HG03045 (cell line): ENCODE results near the gene CD53.
"Not testable (repeated sequence)": the region's sequence is repeated elsewhere in the genome, so short reads cannot be mapped to it uniquely, and the experiment has no call there.

Experiments
- ATAC-seq: cut with Tn5 transposase; IDR thresholded peaks from one replicate; pipeline ENCODE4 v1.9.1; 2021; ENCODE audit warnings: mild to moderate bottlenecking, moderate library complexity; ENCODE audit not compliant: unreplicated experiment

Gene CD53

DNA sequence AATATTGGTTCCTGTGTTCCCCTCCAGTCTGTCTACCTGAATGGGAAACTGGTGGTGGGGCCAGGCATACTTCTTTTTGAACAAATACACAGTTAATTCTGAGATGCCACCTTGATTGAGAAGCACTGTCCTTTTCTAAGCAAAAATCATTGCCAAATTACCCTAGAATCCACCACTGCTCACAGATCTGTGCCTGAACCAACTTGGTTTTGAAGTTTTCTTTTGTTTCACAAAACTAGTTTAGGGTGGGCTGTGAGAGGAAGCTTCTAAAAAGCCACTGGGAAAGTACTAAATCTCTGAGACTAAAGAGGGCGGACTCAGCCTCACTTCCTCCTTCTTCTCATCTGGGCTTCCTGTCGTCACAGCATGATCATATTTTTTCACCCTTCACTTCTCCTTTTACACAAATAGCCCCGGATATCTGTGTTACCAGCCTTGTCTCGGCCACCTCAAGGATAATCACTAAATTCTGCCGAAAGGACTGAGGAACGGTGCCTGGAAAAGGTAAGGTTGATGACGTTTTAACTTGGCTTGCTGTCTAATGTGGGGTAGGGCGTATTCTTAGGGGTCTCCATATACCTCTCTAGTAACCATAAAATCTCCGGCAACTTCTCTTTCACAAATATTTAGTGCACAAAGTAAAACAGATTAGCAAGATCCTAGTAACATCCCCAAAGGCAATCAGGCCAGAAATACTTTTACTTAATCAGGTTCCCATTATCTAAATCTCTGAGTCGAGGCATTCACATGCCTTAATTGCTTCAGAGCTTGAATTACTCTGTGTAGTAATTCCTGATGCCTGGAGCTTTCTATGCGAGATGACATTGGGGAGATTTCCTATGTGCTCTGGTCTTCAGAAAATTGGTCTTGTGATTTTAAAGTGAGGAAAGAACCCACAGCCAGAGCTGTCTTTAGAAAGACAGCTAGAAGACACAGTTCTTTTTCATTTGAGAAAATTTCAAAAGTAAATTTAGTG lies at the start of gene CD53:
TSS of gene CD53 (plus strand) at position 404 of the 976 bp plus-strand sequence. CDS start 18,261 bp downstream, outside the sequence.
- ATAC-seq = peak; percentile 51

GRCh38 chr1:110824192-110824591 lies 48.8 kb upstream of the CD53 start:
- no peak for ATAC-seq

GRCh38 chr1:110829955-110830553 lies 42.9 kb upstream of the CD53 start:
- ATAC-seq = no peak

GRCh38 chr1:110833779-110834178 lies 39.2 kb upstream of the CD53 start:
- ATAC-seq = not testable (repeated sequence)

- ATAC-seq = no peak
Measured at GRCh38 chr1:110846861-110847260, 26.1 kb upstream of the CD53 start.

DNA sequence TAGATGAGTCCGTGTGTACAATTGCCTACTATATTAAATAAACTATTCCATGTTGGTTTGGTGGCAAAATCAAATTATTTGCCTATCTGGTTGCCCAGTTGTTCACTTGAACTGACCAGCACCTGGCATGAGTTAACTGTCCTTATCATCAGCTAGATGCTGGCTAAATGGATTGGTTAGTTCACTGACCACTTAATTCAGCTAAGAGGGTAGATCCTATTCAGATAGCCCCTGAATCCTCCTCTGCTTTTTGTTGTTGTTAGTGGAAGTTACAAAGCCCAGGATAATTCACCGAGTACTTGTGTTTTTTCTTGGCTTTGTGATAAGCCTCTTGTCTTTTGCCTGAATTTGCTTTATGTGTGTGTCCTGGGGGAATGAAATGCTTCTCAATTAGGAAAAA lies 22.8 kb upstream of the CD53 start:
- ATAC-seq = no peak

DNA sequence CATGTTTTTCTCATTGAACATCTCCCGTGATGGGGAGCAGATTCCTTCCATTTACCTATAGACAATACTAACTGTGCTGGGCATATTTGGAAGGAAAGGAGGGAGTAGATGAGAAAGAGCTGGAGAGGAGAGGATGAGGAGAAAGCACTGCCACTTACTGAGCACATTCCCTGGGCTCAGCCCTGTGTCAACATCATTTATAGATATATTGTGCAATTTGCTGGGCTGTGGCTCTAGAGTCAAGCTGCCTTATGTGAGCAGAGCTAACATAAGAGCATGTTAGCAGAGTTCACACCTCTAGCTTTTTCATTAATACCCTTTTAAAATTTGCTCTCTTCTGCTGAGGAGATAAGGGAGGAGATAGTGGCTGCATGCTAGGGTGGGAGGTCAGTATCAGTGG lies 22.3 kb upstream of the CD53 start:
- no peak for ATAC-seq

DNA sequence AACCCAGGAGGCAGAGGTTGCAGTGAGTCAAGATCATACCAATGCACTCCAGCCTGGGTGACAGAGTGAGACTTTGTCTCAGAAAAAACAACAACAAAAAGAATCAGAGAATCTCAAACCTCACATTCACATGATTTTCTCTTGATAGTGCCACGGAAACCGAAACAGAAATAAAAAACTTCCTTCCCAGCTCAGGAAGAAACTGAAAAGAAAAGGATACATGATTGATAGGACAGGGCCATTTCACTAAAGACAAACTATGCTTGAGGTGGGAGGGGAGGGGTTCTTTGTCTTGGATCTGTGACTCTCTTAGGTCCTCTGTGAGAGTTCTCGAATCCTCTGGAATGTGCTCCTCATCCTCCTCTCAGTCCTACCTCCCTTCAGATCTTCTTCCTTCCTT lies 19.8 kb upstream of the CD53 start:
- no peak for ATAC-seq

DNA sequence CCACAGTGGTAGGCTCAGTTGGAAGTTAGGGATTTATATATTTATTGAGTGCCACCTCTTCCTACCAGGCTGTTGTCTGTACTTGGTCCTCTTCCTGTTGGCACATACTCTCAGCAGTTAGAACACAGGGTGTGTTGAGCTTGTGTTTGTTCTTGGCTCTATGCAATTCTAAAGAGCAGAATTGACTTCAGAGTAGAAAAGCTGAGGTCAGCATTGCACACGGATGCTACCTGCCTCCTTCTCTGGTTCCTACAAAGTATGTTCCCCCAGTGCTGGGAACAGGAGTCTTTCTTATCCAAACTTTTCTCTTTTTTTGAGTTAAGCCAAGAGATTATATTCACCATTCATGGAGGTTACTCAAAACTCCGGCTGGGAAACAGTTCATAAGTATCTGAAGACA lies 16.5 kb upstream of the CD53 start:
- no peak for ATAC-seq

- no peak for ATAC-seq
Measured at GRCh38 chr1:110857964-110858948, 14.7 kb upstream of the CD53 start.

DNA sequence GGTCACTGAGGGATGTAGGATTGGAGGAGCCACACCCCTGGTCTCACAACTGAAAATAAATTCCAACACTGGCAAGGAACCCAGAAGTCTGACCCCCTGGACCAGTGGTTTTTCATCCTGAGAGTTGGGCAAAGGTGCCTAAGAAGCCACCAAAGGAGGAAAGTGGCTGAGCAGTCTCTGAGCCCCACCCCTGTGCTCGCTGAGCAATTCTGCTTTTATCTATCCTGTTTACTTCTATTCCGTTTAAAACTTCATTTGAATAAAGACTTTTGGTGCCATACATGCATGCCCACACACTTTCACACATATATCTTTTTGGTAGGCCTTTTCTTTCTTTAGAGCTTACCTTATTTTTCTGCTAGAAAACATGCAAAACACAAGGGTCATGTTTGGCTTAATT lies 13.9 kb upstream of the CD53 start:
- ATAC-seq = no peak

DNA sequence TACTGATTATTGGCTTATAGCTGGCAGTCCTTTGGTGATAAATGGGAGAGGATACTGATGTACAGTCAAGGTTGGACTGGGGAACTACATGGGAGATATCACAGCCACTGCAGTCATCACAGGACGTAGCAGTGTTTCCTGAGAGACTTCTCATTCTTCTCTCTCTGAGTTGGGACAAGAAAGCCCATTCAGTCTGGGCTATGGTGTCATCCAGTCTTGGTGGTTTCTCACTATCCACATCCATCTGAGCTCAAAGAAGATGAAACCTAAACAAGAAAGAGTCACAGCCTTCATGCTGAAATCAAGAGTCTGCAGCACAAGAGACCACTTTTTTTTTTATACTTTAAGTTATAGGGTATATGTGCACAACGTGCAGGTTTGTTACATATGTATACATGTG lies 12.8 kb upstream of the CD53 start:
- ATAC-seq = no peak

GRCh38 chr1:110860620-110861019 lies 12.3 kb upstream of the CD53 start:
- ATAC-seq = not testable (repeated sequence)

DNA sequence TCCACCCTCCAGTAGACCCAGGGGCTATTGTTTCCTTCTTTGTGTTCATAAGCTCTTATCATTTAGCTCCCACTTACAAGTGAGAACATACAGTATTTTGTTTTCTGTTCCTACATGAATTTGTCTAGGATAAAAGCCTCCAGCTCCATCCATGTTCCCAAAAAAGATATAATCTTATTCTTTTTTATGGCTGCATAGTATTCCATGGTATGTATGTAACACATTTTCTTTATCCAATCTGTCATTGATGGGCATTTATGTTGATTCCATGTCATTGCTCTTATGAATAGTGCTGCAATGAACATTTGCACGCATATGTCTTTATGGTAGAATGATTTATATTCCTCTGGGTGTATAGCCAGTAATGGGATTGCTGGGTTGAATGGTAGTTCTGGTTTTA lies 11.0 kb upstream of the CD53 start:
- ATAC-seq = not testable (repeated sequence)

- no peak for ATAC-seq
Measured at GRCh38 chr1:110864287-110864686, 8.7 kb upstream of the CD53 start.

GRCh38 chr1:110870721-110871388 lies 2.1 kb upstream of the CD53 start:
- no peak for ATAC-seq

DNA sequence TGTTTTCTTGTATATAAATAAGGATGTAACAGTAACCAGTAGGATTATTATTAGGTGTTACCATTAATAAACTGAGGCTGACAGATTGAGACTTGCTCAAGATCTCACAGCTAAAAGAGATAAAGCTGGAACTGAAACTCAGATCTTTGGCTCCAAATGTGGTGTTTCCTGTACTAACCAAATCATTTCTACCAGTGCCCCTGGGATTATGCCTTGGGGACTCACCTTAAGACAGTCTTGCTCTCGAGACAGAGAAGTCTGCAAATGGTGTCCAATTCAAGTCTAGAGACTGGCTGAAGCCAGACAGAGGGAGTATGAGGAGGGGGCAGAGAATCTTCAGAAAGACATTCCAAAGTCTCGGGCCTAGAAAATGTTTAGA lies 593 bp upstream of the CD53 start:
- no peak for ATAC-seq

DNA sequence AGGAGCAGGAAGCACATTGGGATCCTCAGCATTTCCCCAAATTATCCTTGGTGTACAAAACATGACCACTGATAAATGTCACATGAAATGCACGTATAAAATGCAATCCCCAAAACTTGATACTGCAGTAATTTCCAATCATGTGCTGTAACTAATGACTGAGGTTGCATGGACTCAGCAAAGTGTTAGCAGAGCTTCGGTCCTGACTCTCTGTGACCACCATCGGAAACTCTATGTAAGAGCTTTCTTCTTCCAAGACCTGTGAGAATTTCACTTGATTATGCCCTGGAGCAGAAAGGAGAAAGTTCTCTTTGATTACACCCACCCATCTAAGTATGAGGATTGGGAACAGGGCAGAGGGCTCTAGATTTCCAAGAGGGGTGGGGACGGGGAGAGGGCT lies 908 bp downstream of the CD53 start:
- no peak for ATAC-seq

GRCh38 chr1:110874324-110875215 lies 1.6 kb downstream of the CD53 start:
- no peak for ATAC-seq
